GM12865 (cell line): ENCODE results near the gene DBI.

ENCODE experiments used
- DNase-seq: peaks from one replicate; pipeline ENCODE4 v3.0.0; 2010; ENCODE audit warnings: low read depth
- H3K4me3 ChIP-seq: 2 replicates; pipeline ENCODE4 v1.5.1; 2011; ENCODE audit warnings: mild to moderate bottlenecking, low read depth, low read length, control low read depth
- TF ChIP-seq, protein P1 (sequence below): IDR thresholded peaks from 2 replicates; pipeline ENCODE4 v1.5.1; 2011; ENCODE audit warnings: low read length, control low read depth, low read depth, inconsistent platforms; ENCODE audit not compliant: insufficient read depth; ENCODE audit errors: missing control alignments

DBI gene

DNA sequence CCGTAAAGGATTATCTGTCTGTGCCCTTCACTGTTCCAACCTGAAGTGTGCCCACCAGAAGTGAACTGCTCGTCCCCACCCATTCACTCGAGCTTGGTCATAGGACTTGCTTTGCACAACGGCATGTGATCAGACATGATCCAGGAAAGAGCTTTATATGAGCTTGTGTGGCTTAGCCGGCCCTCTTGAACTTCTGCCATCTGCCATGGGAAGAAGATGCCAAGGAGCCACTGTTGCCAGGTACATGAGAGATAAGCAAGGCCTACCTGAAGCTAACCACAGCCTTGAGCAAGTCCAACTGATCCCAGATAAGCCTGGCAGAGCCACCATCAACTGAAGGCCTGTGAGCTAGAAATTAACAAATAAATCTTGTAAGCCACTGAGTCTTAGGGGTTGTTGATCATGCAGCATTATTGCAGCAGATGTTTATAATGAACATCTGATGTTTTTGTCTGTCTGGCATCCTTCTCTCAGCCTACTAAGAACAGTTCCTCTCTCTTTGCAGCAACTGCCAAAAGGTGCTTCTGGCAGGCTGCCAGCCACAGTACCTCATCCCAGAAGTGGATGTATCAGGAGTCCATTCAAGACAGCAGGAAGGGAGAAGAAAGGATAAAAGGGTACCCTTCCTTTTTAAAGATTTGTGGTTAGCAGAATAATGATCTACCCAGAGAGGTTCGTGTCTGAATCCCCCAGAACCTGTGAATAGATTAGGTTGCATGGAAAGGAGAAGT is 16.8 kb downstream of the DBI start:
- H3K4me3 ChIP-seq: no peak overlapping the region
- DNase-seq: no peak
- TF ChIP-seq, protein P1, sequence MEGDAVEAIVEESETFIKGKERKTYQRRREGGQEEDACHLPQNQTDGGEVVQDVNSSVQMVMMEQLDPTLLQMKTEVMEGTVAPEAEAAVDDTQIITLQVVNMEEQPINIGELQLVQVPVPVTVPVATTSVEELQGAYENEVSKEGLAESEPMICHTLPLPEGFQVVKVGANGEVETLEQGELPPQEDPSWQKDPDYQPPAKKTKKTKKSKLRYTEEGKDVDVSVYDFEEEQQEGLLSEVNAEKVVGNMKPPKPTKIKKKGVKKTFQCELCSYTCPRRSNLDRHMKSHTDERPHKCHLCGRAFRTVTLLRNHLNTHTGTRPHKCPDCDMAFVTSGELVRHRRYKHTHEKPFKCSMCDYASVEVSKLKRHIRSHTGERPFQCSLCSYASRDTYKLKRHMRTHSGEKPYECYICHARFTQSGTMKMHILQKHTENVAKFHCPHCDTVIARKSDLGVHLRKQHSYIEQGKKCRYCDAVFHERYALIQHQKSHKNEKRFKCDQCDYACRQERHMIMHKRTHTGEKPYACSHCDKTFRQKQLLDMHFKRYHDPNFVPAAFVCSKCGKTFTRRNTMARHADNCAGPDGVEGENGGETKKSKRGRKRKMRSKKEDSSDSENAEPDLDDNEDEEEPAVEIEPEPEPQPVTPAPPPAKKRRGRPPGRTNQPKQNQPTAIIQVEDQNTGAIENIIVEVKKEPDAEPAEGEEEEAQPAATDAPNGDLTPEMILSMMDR: no peak

DNA sequence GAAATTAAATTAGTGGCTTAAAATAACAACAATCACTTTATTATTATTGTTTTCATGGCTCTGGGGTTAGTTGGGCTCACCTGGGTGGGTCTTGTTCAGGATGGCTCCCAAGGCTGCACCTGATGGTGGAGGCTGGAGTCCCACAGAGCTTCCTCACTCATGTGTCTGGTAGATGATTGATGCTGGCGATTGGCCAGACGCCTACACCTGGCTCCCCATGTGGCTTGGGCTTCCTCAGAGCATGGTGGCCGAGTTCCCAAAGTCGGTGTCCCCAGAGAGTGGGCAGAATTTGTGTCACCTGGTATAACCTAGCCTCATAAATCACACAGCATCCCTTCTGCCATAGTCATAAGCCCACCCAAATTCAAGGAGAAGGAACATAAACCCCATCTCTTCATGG is 18.2 kb downstream of the DBI start:
- TF ChIP-seq, protein P1: no peak
- H3K4me3 ChIP-seq: no peak overlapping the region
- DNase-seq: no peak

DNA sequence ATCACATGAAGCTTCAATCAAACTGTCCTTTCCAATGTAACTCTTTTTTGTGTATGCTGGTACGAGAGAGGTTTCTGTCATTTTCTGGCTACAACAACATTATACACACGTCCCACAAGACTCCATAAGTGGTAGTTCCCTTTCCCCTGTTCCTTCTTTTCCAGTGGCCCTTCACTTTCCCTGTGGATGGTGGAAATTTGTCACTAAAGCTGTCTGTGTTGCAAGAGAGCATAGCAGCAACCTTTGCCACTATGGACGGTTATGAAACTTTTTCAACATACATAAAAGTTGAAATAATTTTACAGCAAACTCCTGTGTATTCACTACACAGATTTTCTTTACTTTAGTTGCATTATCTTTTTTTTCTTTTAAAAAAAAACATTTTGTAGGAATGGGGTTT is 18.7 kb downstream of the DBI start:
- TF ChIP-seq, protein P1: no peak
- DNase-seq: no peak

DNA sequence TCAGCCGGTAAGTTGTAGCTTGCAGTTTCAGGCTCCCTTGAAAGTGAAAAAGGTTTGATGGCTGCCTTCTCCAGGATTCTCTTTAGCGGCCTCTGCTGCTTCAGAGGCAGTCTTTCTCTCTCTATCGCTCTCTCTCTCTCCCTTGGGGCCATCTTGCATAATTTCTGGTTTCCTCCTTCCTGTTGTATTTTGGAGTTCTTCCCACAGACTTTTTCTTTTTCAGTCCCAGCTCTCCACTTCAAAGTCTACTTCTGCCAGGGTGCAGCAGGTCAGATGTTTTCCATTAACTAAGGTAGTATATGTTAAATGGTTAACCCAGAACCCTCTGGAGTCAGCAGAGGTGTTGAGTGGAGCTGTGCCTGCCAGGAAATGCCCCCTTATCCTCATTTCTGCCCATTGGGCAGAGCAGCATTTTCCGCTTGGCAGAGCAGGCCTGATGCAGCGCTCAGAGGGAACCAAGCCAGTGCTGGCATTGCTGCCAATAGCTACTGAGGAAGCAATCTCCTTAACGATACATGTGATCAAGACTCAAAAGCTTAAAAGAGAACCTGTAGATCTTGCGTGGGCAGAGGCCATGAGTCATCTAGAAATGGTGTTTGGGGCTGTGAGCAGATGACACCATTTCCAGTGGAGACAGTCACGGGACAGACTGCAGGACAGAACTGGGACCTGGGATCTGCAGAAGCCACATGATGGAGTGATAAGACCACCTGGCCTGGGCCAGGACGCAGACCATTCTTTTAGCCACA is 20.8 kb downstream of the DBI start:
- TF ChIP-seq, protein P1: peak; percentile 27
- H3K4me3 ChIP-seq: no peak overlapping the region; the same call in 1 of the 2 replicates
- peak; percentile 65 for DNase-seq

More for the DNA sequence above, 18.7 kb downstream of the DBI start:
- no peak overlapping the region for H3K4me3 ChIP-seq

DNA sequence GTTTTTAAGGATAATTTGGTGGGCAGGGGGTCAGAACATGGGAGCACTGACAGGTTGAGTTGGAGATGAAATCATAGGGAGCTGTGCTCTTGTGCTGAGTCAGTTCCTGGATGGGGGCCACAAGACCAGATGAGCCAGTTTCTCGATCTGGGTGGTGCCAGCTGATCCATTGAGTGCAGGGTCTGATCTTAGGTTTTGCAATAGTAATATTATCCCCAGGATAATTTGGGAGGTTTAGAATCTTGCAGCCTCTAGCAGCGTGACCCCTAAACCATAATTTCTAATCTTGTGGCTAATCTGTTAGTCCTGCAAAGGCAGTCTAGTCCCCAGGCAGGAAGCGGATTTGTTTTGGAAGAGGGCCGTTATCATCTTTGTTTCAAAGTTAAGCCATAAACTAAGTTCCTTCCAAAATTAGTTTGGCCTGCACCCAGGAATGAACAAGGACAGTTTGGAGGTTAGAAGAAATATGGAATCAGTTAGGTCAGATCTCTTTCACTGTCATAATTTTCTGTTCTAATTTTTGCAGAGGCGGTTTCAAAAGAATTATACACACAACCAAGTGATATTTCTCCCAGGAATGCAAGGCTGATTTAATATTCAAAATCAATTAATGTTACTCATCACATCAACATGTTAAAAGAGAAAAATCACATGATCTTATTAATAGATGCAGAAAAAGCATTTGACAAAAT is 23.0 kb downstream of the DBI start:
- DNase-seq: no peak
- TF ChIP-seq, protein P1: no peak
- H3K4me3 ChIP-seq: no peak overlapping the region

DNA sequence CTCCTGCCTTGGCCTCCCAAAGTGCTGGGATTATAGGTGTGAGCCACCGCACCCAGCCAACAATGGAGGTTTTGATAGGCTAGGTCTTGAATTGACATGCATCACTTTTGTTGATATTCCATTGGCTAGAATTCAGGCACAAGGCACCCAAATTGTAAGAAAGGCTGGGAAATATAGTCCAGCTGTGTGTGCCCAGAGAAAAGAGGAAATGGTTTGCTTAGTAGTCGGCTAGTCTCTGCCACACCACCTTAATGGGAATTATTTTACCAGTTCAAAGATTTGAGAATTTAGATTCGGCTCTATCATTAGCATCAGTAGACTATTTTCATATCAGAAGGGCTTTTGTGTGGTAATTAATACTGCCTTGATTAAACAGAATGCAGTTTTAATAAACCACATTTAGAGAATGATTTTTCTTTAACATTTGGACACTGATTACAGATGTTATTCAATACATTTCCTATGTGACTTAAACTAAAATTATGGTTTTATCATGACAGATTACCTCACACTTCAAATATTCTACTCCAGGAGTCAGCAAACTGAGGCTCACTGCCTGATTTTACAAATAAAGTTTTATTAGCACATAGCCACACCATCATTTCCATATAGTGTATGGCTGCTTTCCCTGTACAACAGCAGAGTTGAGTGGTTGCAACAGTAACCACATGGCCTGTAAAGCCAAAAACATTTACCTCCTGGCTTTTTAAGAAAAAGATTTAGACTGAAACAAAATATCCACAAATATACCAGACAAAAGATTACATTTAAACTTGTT is 27.4 kb downstream of the DBI start:
- H3K4me3 ChIP-seq: no peak overlapping the region
- TF ChIP-seq, protein P1: no peak
- no peak for DNase-seq
